GM23338 (cell line): Measurements from ENCODE around the gene AFF1. TPM values are rescaled to one million over a fixed set of nuclear protein-coding genes. Genes with fewer than 3 reads are reported as not detected.

ENCODE experiments used
- ATAC-seq: fragments of 200-7000 bp; cut with Tn5 transposase; 3 replicates; pipeline ENCODE4 v1.9.1; 2020
- DNase-seq: peaks from one replicate; pipeline ENCODE4 v3.0.0-alpha.2; 2015; ENCODE audit warnings: low spot score
- H2AFZ ChIP-seq: fragments of 200-600 bp; sonication (generic); 2 replicates; pipeline ENCODE4 v1.8.0; 2016; ENCODE audit warnings: antibody characterized with exemption, mild to moderate bottlenecking, moderate library complexity
- H3F3A ChIP-seq: fragments of 200-600 bp; sonication (generic); replicated peaks from 2 replicates; pipeline ENCODE4 v1.8.0; 2017; ENCODE audit warnings: antibody characterized with exemption, mixed run types, low read depth
- H3K27ac ChIP-seq: fragments of 200-600 bp; sonication (generic); 2 replicates; pipeline ENCODE4 v1.6.1; 2016; ENCODE audit warnings: low read depth
- H3K27me3 ChIP-seq: fragments of 200-600 bp; sonication (generic); 2 replicates; pipeline ENCODE4 v1.8.0; 2016; ENCODE audit warnings: mild to moderate bottlenecking, mixed run types, moderate library complexity; ENCODE audit not compliant: insufficient read depth
- H3K36me3 ChIP-seq: fragments of 200-600 bp; sonication (generic); 2 replicates; pipeline ENCODE4 v1.8.0; 2016; ENCODE audit warnings: mild to moderate bottlenecking; ENCODE audit not compliant: insufficient read depth
- H3K4me1 ChIP-seq: fragments of 200-600 bp; sonication (generic); 2 replicates; pipeline ENCODE4 v1.8.0; 2016; ENCODE audit warnings: mild to moderate bottlenecking, moderate library complexity; ENCODE audit not compliant: insufficient read depth
- H3K4me2 ChIP-seq: fragments of 200-600 bp; sonication (generic); 2 replicates; pipeline ENCODE4 v1.7.1; 2017; ENCODE audit warnings: mixed run types
- H3K4me3 ChIP-seq: fragments of 200-600 bp; sonication (generic); 2 replicates; pipeline ENCODE4 v1.6.1; 2016; ENCODE audit warnings: mixed run types
- H3K79me2 ChIP-seq: fragments of 200-600 bp; sonication (generic); replicated peaks from 2 replicates; pipeline ENCODE4 v1.8.0; 2017; ENCODE audit warnings: mild to moderate bottlenecking; ENCODE audit not compliant: insufficient read depth
- H3K9me2 ChIP-seq: fragments of 200-600 bp; sonication (generic); 2 replicates; pipeline ENCODE4 v1.8.0; 2017; ENCODE audit not compliant: insufficient read depth
- H4K20me1 ChIP-seq: fragments of 200-600 bp; sonication (generic); replicated peaks from 2 replicates; pipeline ENCODE4 v1.8.0; 2017; ENCODE audit warnings: mild to moderate bottlenecking; ENCODE audit not compliant: insufficient read depth
- H3K27ac Mint-ChIP-seq: 2 replicates; pipeline ENCODE4 v1.8.0; 2020; ENCODE audit warnings: inconsistent platforms, mild to moderate bottlenecking, moderate library complexity, mixed read lengths
- H3K27me3 Mint-ChIP-seq: 3 replicates; pipeline ENCODE4 v1.8.0; 2022; ENCODE audit warnings: low read depth, mild to moderate bottlenecking, moderate library complexity, mixed read lengths, inconsistent platforms; ENCODE audit not compliant: insufficient read depth, poor library complexity
- H3K36me3 Mint-ChIP-seq: 3 replicates; pipeline ENCODE4 v1.8.0; 2021; ENCODE audit warnings: low read depth, mild to moderate bottlenecking, inconsistent platforms, moderate library complexity, mixed read lengths
- H3K4me1 Mint-ChIP-seq: 3 replicates; pipeline ENCODE4 v1.8.0; 2020; ENCODE audit warnings: mild to moderate bottlenecking, inconsistent platforms, mixed read lengths
- H3K4me3 Mint-ChIP-seq: 3 replicates; pipeline ENCODE4 v1.8.0; 2021; ENCODE audit warnings: moderate library complexity, mild to moderate bottlenecking, inconsistent platforms, mixed read lengths
- H3K9me3 Mint-ChIP-seq: 3 replicates; pipeline ENCODE4 v1.8.0; 2020; ENCODE audit warnings: moderate library complexity, mild to moderate bottlenecking, inconsistent platforms, mixed read lengths
- CREB1 ChIP-seq: fragments of 250-450 bp; sonication (Bioruptor Pico); IDR thresholded peaks from 2 replicates; pipeline ENCODE4 v1.5.0; 2020; ENCODE audit warnings: low read depth, mild to moderate bottlenecking, moderate library complexity
- CTCF ChIP-seq, 2 experiments: fragments of 200-600 bp in 1 of 2; sonication (generic) in 1 of 2; conservative IDR thresholded peaks; 2 replicates each; pipeline versions ENCODE4 v1.5.1 to v1.6.1; 2016 to 2017; ENCODE audit warnings: antibody characterized with exemption in 2 of 2, low read depth in 2 of 2, mild to moderate bottlenecking in 2 of 2, moderate library complexity in 1 of 2
- ETS1 ChIP-seq: IDR thresholded peaks from 2 replicates; pipeline ENCODE4 v1.6.1; 2016; ENCODE audit warnings: antibody characterized with exemption
- EZH2 ChIP-seq: fragments of 200-600 bp; sonication (generic); IDR thresholded peaks from one replicate; pipeline ENCODE4 v1.8.0; 2017; ENCODE audit warnings: antibody characterized with exemption, mild to moderate bottlenecking, low read depth; ENCODE audit not compliant: unreplicated experiment
- EZH2phosphoT487 ChIP-seq: fragments of 200-600 bp; sonication (generic); IDR thresholded peaks from one replicate; pipeline ENCODE4 v1.8.1; 2018; ENCODE audit warnings: antibody characterized with exemption; ENCODE audit not compliant: unreplicated experiment
- POLR2AphosphoS5 ChIP-seq: IDR thresholded peaks from 2 replicates; pipeline ENCODE4 v1.6.1; 2016; ENCODE audit warnings: antibody characterized with exemption, low read depth
- REST ChIP-seq: IDR thresholded peaks from one replicate; pipeline ENCODE4 v1.6.1; 2018; ENCODE audit warnings: antibody characterized with exemption; ENCODE audit not compliant: unreplicated experiment
- STAT1 ChIP-seq: IDR thresholded peaks from one replicate; pipeline ENCODE4 v1.6.1; 2016; ENCODE audit warnings: antibody characterized with exemption; ENCODE audit not compliant: unreplicated experiment
- ZNF114 ChIP-seq: fragments of 250-450 bp; sonication (Bioruptor Pico); IDR thresholded peaks from 2 replicates; pipeline ENCODE4 v1.5.0; 2020; ENCODE audit warnings: mild to moderate bottlenecking, moderate library complexity
- ZNF331 ChIP-seq: fragments of 250-450 bp; sonication (Bioruptor Pico); IDR thresholded peaks from 2 replicates; pipeline ENCODE4 v1.5.0; 2020; ENCODE audit warnings: low read depth, mild to moderate bottlenecking, moderate library complexity
- polyA plus RNA-seq: library from polyadenylated mRNA; unstranded; fragments of >200 nt; fragmentation: Nextera tagmentation; extraction: Ambion mirVana; gene quantifications from 2 replicates; pipeline ENCODE4 v1.2.1, GENCODE V29; 2016
- total RNA-seq: library from RNA; depleted of rRNA; stranded (reverse); fragments of >200 nt; shearing (Covaris generic); gene quantifications from 2 replicates; pipeline ENCODE4 v1.2.3, GENCODE V29; 2014

Gene AFF1
- total and polyA plus RNA-seq, 2 experiments from 2014 or later = 42.6 to 67.2 TPM

GRCh38 chr4:87120411-87121162, 185.8 kb downstream of the AFF1 start:
- no peak overlapping the region for H2AFZ ChIP-seq
- no peak for TF ChIP-seq STAT1
- no peak for TF ChIP-seq ETS1
- no peak for TF ChIP-seq POLR2AphosphoS5
- TF ChIP-seq EZH2phosphoT487 = no peak
- H3K27ac ChIP-seq = no peak overlapping the region
- Mint-ChIP-seq H3K9me3 (no peaks in the 10 kb centered on the region), H3K27ac (peak overlapping the region; percentile 57), H3K4me3 (no peak overlapping the region), H3K4me1 (peaks cover 23% of the 10 kb centered on the region), H3K27me3 (peaks cover 2% of the 10 kb centered on the region), H3K36me3 (peaks cover 45% of the 10 kb centered on the region)
- peaks cover 16% of the 10 kb centered on the region for H3K4me1 ChIP-seq
- H3K79me2 ChIP-seq = peaks cover 10% of the 10 kb centered on the region; the same call in 1 of the 2 replicates
- peaks cover 18% of the 10 kb centered on the region; the same call in 1 of the 2 replicates for H3K36me3 ChIP-seq
- no peak for DNase-seq
- H4K20me1 ChIP-seq = peaks cover 11% of the 10 kb centered on the region; the same call in 1 of the 2 replicates
- H3K4me2 ChIP-seq = no peak overlapping the region
- no peak overlapping the region for H3K4me3 ChIP-seq
- H3K27me3 ChIP-seq = no peaks in the 10 kb centered on the region
- H3K9me2 ChIP-seq = no peaks in the 10 kb centered on the region
- no peaks in the 10 kb centered on the region for H3F3A ChIP-seq
- no peak for ATAC-seq

- peaks cover 14% of the 10 kb centered on the region for H3K4me1 ChIP-seq
- Mint-ChIP-seq H3K27ac (peak overlapping the region; percentile 5; the same call in 1 of the 2 replicates), H3K4me1 (peaks cover 22% of the 10 kb centered on the region), H3K27me3 (peaks cover 2% of the 10 kb centered on the region), H3K9me3 (no peaks in the 10 kb centered on the region), H3K4me3 (no peak overlapping the region), H3K36me3 (peaks cover 44% of the 10 kb centered on the region)
- no peak overlapping the region for H2AFZ ChIP-seq
- H3K4me3 ChIP-seq = no peak overlapping the region
- no peaks in the 10 kb centered on the region for H3K27me3 ChIP-seq
- ATAC-seq (no peak), DNase-seq (no peak)
- H3F3A ChIP-seq = no peaks in the 10 kb centered on the region
- peaks cover 10% of the 10 kb centered on the region; the same call in 1 of the 2 replicates for H3K79me2 ChIP-seq
- no peak overlapping the region for H3K4me2 ChIP-seq
- H3K9me2 ChIP-seq = no peaks in the 10 kb centered on the region
- H3K27ac ChIP-seq = no peak overlapping the region
- peaks cover 9% of the 10 kb centered on the region; the same call in 1 of the 2 replicates for H3K36me3 ChIP-seq
- peaks cover 5% of the 10 kb centered on the region; the same call in 1 of the 2 replicates for H4K20me1 ChIP-seq
- TF ChIP-seq ETS1 (no peak), EZH2 (no peak), CTCF (conservative IDR thresholded peaks at IDR 0.05; ENCODE audit: low read depth in 2 of 2) (no peak), REST (no peak), ZNF114 (CRISPR knock-in tag) (no peak), ZNF331 (no peak), EZH2phosphoT487 (no peak), POLR2AphosphoS5 (no peak), STAT1 (no peak), CREB1 (CRISPR knock-in tag) (no peak)
These were observed 186.7 kb downstream of the AFF1 start for GRCh38 chr4:87121341-87122065.
